HepG2 (cell line): ENCODE results near the gene BCAS3. TPM values are rescaled to one million over a fixed set of nuclear protein-coding genes. Genes with fewer than 3 reads are reported as not detected.

Experiments used
- BCLAF1 ChIP-seq: fragments of 450-650 bp; IDR thresholded peaks from 2 replicates; pipeline ENCODE4 v1.6.1; 2017; ENCODE audit warnings: mild to moderate bottlenecking
- DMAP1 ChIP-seq: IDR thresholded peaks from 2 replicates; pipeline ENCODE4 v1.6.1; 2016
- DZIP1 ChIP-seq: sonication (generic); formaldehyde crosslinking; IDR thresholded peaks from 2 replicates; pipeline ENCODE4 v1.5.0; 2020; ENCODE audit warnings: mild to moderate bottlenecking, missing genetic modification reagents
- GATAD2A ChIP-seq: IDR thresholded peaks from 2 replicates; pipeline ENCODE4 v1.6.1; 2016
- HCFC1 ChIP-seq: fragments of 150-350 bp; IDR thresholded peaks from 2 replicates; pipeline ENCODE4 v1.6.1; 2014; ENCODE audit warnings: low read depth, low read length
- HNRNPH1 ChIP-seq: fragments of 200-400 bp; formaldehyde crosslinking; optimal IDR thresholded peaks from 2 replicates; pipeline ENCODE3; 2017; ENCODE audit warnings: mild to moderate bottlenecking, low read depth, low read length
- MED1 ChIP-seq: sonication (generic); formaldehyde crosslinking; IDR thresholded peaks from 2 replicates; pipeline ENCODE4 v1.4.0; 2020; ENCODE audit warnings: missing genetic modification reagents
- MXD4 ChIP-seq: IDR thresholded peaks from 2 replicates; pipeline ENCODE4 v1.6.1; 2016; ENCODE audit warnings: mild to moderate bottlenecking, missing biosample characterization, missing genetic modification reagents
- PREB ChIP-seq: sonication (generic); formaldehyde crosslinking; IDR thresholded peaks from 2 replicates; pipeline ENCODE4 v1.4.0; 2020; ENCODE audit warnings: missing genetic modification reagents
- RBM39 ChIP-seq: fragments of 200-400 bp; formaldehyde crosslinking; IDR thresholded peaks from one replicate; pipeline ENCODE4 v1.6.1; 2018; ENCODE audit warnings: antibody characterized with exemption, mild to moderate bottlenecking, low read depth, low read length; ENCODE audit not compliant: poor library complexity, severe bottlenecking
- RXRB ChIP-seq: IDR thresholded peaks from 2 replicates; pipeline ENCODE4 v1.6.1; 2016; ENCODE audit warnings: borderline replicate concordance, missing genetic modification reagents, missing compliant biosample characterization
- U2AF1 ChIP-seq: fragments of 200-400 bp; formaldehyde crosslinking; optimal IDR thresholded peaks from 2 replicates; pipeline ENCODE3; 2017; ENCODE audit warnings: mild to moderate bottlenecking, low read depth, low read length
- ZBTB14 ChIP-seq: sonication (generic); formaldehyde crosslinking; IDR thresholded peaks from 2 replicates; pipeline ENCODE4 v1.4.0; 2020; ENCODE audit warnings: missing genetic modification reagents
- ZBTB44 ChIP-seq: sonication (generic); formaldehyde crosslinking; IDR thresholded peaks from 2 replicates; pipeline ENCODE4 v1.4.0; 2020; ENCODE audit warnings: missing genetic modification reagents
- ZFP62 ChIP-seq: sonication (generic); formaldehyde crosslinking; IDR thresholded peaks from 2 replicates; pipeline ENCODE4 v1.4.0; 2020; ENCODE audit warnings: missing genetic modification reagents
- ZFX ChIP-seq: sonication (generic); formaldehyde crosslinking; IDR thresholded peaks from 2 replicates; pipeline ENCODE4 v1.4.0; 2020; ENCODE audit warnings: mild to moderate bottlenecking, low read depth, missing genetic modification reagents, moderate library complexity
- ZNF562 ChIP-seq: sonication (generic); formaldehyde crosslinking; IDR thresholded peaks from 2 replicates; pipeline ENCODE4 v1.8.0; 2022; ENCODE audit warnings: missing genetic modification reagents, borderline replicate concordance
- ZNF567 ChIP-seq: sonication (generic); formaldehyde crosslinking; IDR thresholded peaks from 2 replicates; pipeline ENCODE4 v1.8.1; 2023; ENCODE audit warnings: mild to moderate bottlenecking, missing genetic modification reagents, borderline replicate concordance
- ZNF740 ChIP-seq: sonication (generic); formaldehyde crosslinking; IDR thresholded peaks from 2 replicates; pipeline ENCODE4 v1.4.0; 2020; ENCODE audit warnings: missing genetic modification reagents
- polyA plus RNA-seq, 8 experiments: library from polyadenylated mRNA; depleted of rRNA in 3 of 8; stranded (reverse) in 7 of 8; unstranded in 1 of 8; fragments of >200 nt; fragmentation: Illumina TruSeq in 4 of 8; extraction: Trizol in 4 of 8; gene quantifications; 2 replicates each; pipeline versions ENCODE4 v1.2.1 to v1.2.3, GENCODE V29; 2011 to 2016; ENCODE audit warnings: low read depth in 4 of 8, missing spikeins in 1 of 8, mixed read lengths in 1 of 8; ENCODE audit not compliant: insufficient read depth in 1 of 8
- total RNA-seq, 5 experiments: library from RNA; depleted of rRNA; stranded (reverse); fragments of >200 nt; fragmentation: Illumina TruSeq; extraction: Trizol; gene quantifications; 2 replicates each; pipeline ENCODE4 v1.2.3, GENCODE V29; 2016; ENCODE audit warnings: low read depth in 1 of 5

BCAS3 gene
- total and polyA plus RNA-seq, 2 of the 13 experiments (the other 11 are each of a cell fraction or from before 2014, with no cell fraction given): 10.7 to 11.2 TPM

- TF ChIP-seq MXD4 (CRISPR knock-in tag): no peak
- peak; percentile 36 for TF ChIP-seq U2AF1
- 0 out of 2 replicates have a peak, but pooled peaks have one; percentile 54 for TF ChIP-seq ZNF740 (CRISPR knock-in tag)
- TF ChIP-seq ZFX (CRISPR knock-in tag): peak; percentile 78; the same call in 1 of the 2 replicates
- peak; percentile 72; the same call in 1 of the 2 replicates for TF ChIP-seq ZBTB44 (CRISPR knock-in tag)
- peak; percentile 76; the same call in 1 of the 2 replicates for TF ChIP-seq DMAP1
- no peak for TF ChIP-seq HNRNPH1
- TF ChIP-seq PREB (CRISPR knock-in tag): no peak
- no peak for TF ChIP-seq BCLAF1
- peak; percentile 83 for TF ChIP-seq MED1 (CRISPR knock-in tag)
- no peak for TF ChIP-seq ZBTB14
- TF ChIP-seq ZNF562: no peak
- TF ChIP-seq ZFP62: no peak
- 0 out of 2 replicates have a peak, but pooled peaks have one; percentile 60 for TF ChIP-seq ZNF567
- peak; percentile 96 for TF ChIP-seq RXRB (CRISPR knock-in tag)
- no peak for TF ChIP-seq RBM39
- no peak for TF ChIP-seq HCFC1
- TF ChIP-seq DZIP1 (CRISPR knock-in tag): no peak
- TF ChIP-seq GATAD2A (CRISPR knock-in tag): peak; percentile 89
Measured at GRCh38 chr17:61366715-61367413, 689.2 kb downstream of the BCAS3 start (continued).
